ENCODE measurements around the gene UTS2B. TPM values are rescaled to one million over a fixed set of nuclear protein-coding genes. Genes with fewer than 3 reads are reported as not detected.

Gene UTS2B
- total RNA-seq, 1 experiment from 2014 or later, result not detected

GRCh38 chr3:191320316-191320715, 10.0 kb downstream of the UTS2B start:
- no peak for DNase-seq
- no peaks in the 10 kb centered on the region for H3K9me3 ChIP-seq (replicated peaks)
- H3K27me3 ChIP-seq, result no peaks in the 10 kb centered on the region
- no peaks in the 10 kb centered on the region for H3K4me1 ChIP-seq
- no peaks in the 10 kb centered on the region for H3K36me3 ChIP-seq
- no peak overlapping the region for H3K27ac ChIP-seq
- no peak overlapping the region for H3K4me3 ChIP-seq

GRCh38 chr3:191316876-191317603, 13.3 kb downstream of the UTS2B start:
- H3K9me3 ChIP-seq (replicated peaks), result no peaks in the 10 kb centered on the region
- H3K4me3 ChIP-seq, result no peak overlapping the region
- H3K27me3 ChIP-seq, result no peaks in the 10 kb centered on the region
- no peak overlapping the region for H3K27ac ChIP-seq
- no peaks in the 10 kb centered on the region for H3K36me3 ChIP-seq
- H3K4me1 ChIP-seq, result no peaks in the 10 kb centered on the region
- no peak for DNase-seq

- no peaks in the 10 kb centered on the region for H3K9me3 ChIP-seq (replicated peaks)
- H3K27me3 ChIP-seq, result no peaks in the 10 kb centered on the region
- no peaks in the 10 kb centered on the region for H3K36me3 ChIP-seq
- no peak for DNase-seq
- H3K4me3 ChIP-seq, result no peak overlapping the region
- H3K27ac ChIP-seq, result no peak overlapping the region
- H3K4me1 ChIP-seq, result no peaks in the 10 kb centered on the region
These were observed 16.1 kb downstream of the UTS2B start for GRCh38 chr3:191314109-191314728.

- Histone ChIP-seq H3K27ac (no peak overlapping the region), H3K9me3 (replicated peaks) (no peaks in the 10 kb centered on the region)
These were observed 17.0 kb downstream of the UTS2B start for GRCh38 chr3:191313296-191313695.

GRCh38 chr3:191307341-191307740, 23.0 kb downstream of the UTS2B start:
- H3K27me3 ChIP-seq, result no peaks in the 10 kb centered on the region

More at GRCh38 chr3:191313296-191313695, 17.0 kb downstream of the UTS2B start:
- Histone ChIP-seq H3K27me3 (no peaks in the 10 kb centered on the region), H3K36me3 (no peaks in the 10 kb centered on the region), H3K4me1 (no peaks in the 10 kb centered on the region), H3K4me3 (no peak overlapping the region)
- no peak for DNase-seq

GRCh38 chr3:191306428-191306827, 23.9 kb downstream of the UTS2B start:
- DNase-seq, result no peak
- Histone ChIP-seq H3K27ac (no peak overlapping the region), H3K4me3 (no peak overlapping the region), H3K9me3 (replicated peaks) (no peaks in the 10 kb centered on the region), H3K4me1 (no peaks in the 10 kb centered on the region), H3K27me3 (no peaks in the 10 kb centered on the region), H3K36me3 (no peaks in the 10 kb centered on the region)

More at GRCh38 chr3:191307341-191307740, 23.0 kb downstream of the UTS2B start:
- no peaks in the 10 kb centered on the region for H3K9me3 ChIP-seq (replicated peaks)
- DNase-seq, result no peak
- H3K36me3 ChIP-seq, result no peaks in the 10 kb centered on the region
- H3K4me1 ChIP-seq, result no peaks in the 10 kb centered on the region
- no peak overlapping the region for H3K27ac ChIP-seq
- no peak overlapping the region for H3K4me3 ChIP-seq

GRCh38 chr3:191303596-191303995, 26.7 kb downstream of the UTS2B start:
- no peaks in the 10 kb centered on the region for H3K27me3 ChIP-seq
- H3K4me3 ChIP-seq, result no peak overlapping the region
- H3K4me1 ChIP-seq, result no peaks in the 10 kb centered on the region
- DNase-seq, result peak; percentile 5 to 31
- H3K27ac ChIP-seq, result no peak overlapping the region
- no peaks in the 10 kb centered on the region for H3K9me3 ChIP-seq (replicated peaks)
- no peaks in the 10 kb centered on the region for H3K36me3 ChIP-seq

- no peak for DNase-seq
- H3K36me3 ChIP-seq, result no peaks in the 10 kb centered on the region
- H3K27ac ChIP-seq, result no peak overlapping the region
- no peaks in the 10 kb centered on the region for H3K9me3 ChIP-seq (replicated peaks)
- H3K4me1 ChIP-seq, result no peaks in the 10 kb centered on the region
- no peaks in the 10 kb centered on the region for H3K27me3 ChIP-seq
- no peak overlapping the region for H3K4me3 ChIP-seq
These were observed 27.9 kb downstream of the UTS2B start for GRCh38 chr3:191302451-191302850.

- DNase-seq, result no peak
- Histone ChIP-seq H3K27ac (no peak overlapping the region), H3K4me3 (no peak overlapping the region), H3K9me3 (replicated peaks) (no peaks in the 10 kb centered on the region), H3K4me1 (no peaks in the 10 kb centered on the region), H3K27me3 (no peaks in the 10 kb centered on the region), H3K36me3 (no peaks in the 10 kb centered on the region)
These were observed 28.4 kb downstream of the UTS2B start for GRCh38 chr3:191301782-191302411.

- Histone ChIP-seq H3K27ac (no peak overlapping the region), H3K4me1 (no peaks in the 10 kb centered on the region), H3K27me3 (no peaks in the 10 kb centered on the region), H3K36me3 (no peaks in the 10 kb centered on the region), H3K9me3 (replicated peaks) (no peaks in the 10 kb centered on the region), H3K4me3 (no peak overlapping the region)
- DNase-seq, result no peak
These were observed 29.3 kb downstream of the UTS2B start for GRCh38 chr3:191301017-191301416.

GRCh38 chr3:191300422-191300821, 29.9 kb downstream of the UTS2B start:
- no peak for DNase-seq
- no peaks in the 10 kb centered on the region for H3K4me1 ChIP-seq
- H3K4me3 ChIP-seq, result no peak overlapping the region

GRCh38 chr3:191298846-191299245, 31.5 kb downstream of the UTS2B start:
- no peak for DNase-seq
- H3K27me3 ChIP-seq, result no peaks in the 10 kb centered on the region
- no peaks in the 10 kb centered on the region for H3K9me3 ChIP-seq (replicated peaks)
- no peaks in the 10 kb centered on the region for H3K36me3 ChIP-seq
- H3K4me1 ChIP-seq, result no peaks in the 10 kb centered on the region
- H3K4me3 ChIP-seq, result no peak overlapping the region
- H3K27ac ChIP-seq, result no peak overlapping the region

More at GRCh38 chr3:191300422-191300821, 29.9 kb downstream of the UTS2B start:
- Histone ChIP-seq H3K27ac (no peak overlapping the region), H3K9me3 (replicated peaks) (no peaks in the 10 kb centered on the region), H3K27me3 (no peaks in the 10 kb centered on the region), H3K36me3 (no peaks in the 10 kb centered on the region)

- H3K27me3 ChIP-seq, result no peaks in the 10 kb centered on the region
- no peaks in the 10 kb centered on the region for H3K36me3 ChIP-seq
- H3K9me3 ChIP-seq (replicated peaks), result no peaks in the 10 kb centered on the region
- no peak for DNase-seq
- no peak overlapping the region for H3K27ac ChIP-seq
- no peak overlapping the region for H3K4me3 ChIP-seq
- no peaks in the 10 kb centered on the region for H3K4me1 ChIP-seq
These were observed 34.2 kb downstream of the UTS2B start for GRCh38 chr3:191296041-191296541.

GRCh38 chr3:191294291-191294690, 36.0 kb downstream of the UTS2B start:
- H3K9me3 ChIP-seq (replicated peaks), result no peaks in the 10 kb centered on the region
- H3K36me3 ChIP-seq, result no peaks in the 10 kb centered on the region
- no peak overlapping the region for H3K27ac ChIP-seq
- H3K4me1 ChIP-seq, result no peaks in the 10 kb centered on the region
- H3K4me3 ChIP-seq, result no peak overlapping the region
- DNase-seq, result no peak
- no peaks in the 10 kb centered on the region for H3K27me3 ChIP-seq

Measured in SJCRH30 (cell line).